Measurements from ENCODE around the gene XPNPEP2.

GRCh38 chrX:129738466-129739308, at the start of gene XPNPEP2:
- no peak for TF ChIP-seq TAF1 (IDR thresholded peaks at IDR 0.05; ENCODE audit: low read depth, low read length)
- no peak for TF ChIP-seq POLR2A (IDR thresholded peaks at IDR 0.05; ENCODE audit: low read depth, low read length)
- TF ChIP-seq POLR2AphosphoS5 (IDR thresholded peaks at IDR 0.05; ENCODE audit: low read depth, low read length): no peak
- TF ChIP-seq POU2F2 (IDR thresholded peaks at IDR 0.05; ENCODE audit: low read depth, low read length): no peak
